Endometrial microvascular endothelial cells (primary cell): ENCODE data around the gene PCDH19. TPM values are rescaled to one million over a fixed set of nuclear protein-coding genes. Genes with fewer than 3 reads are reported as not detected.

ENCODE experiments used
- total RNA-seq: library from RNA; depleted of rRNA; stranded (reverse); fragments of >200 nt; gene quantifications from one replicate; pipeline ENCODE4 v1.2.3, GENCODE V29; 2015; ENCODE audit errors: inconsistent ontology term

The PCDH19 gene
- total RNA-seq, 1 donor from 2014 or later, result not detected

Other genes starting within 250 kb of the PCDH19 start
- gene TNMD, start 174.7 kb upstream of the PCDH19 start, total RNA-seq, result not detected
- 38.6 TPM for gene TSPAN6, start 226.5 kb upstream of the PCDH19 start, total RNA-seq
- 67.8 TPM for gene SRPX2, start 233.9 kb upstream of the PCDH19 start, total RNA-seq